Panc1 (cell line): ENCODE data around the gene PRLH.

Source experiments
- CTCF ChIP-seq: fragments of 450-650 bp; IDR thresholded peaks from 2 replicates; pipeline ENCODE4 v1.5.1; 2017; ENCODE audit warnings: mild to moderate bottlenecking
- POLR2AphosphoS5 ChIP-seq: IDR thresholded peaks from 2 replicates; pipeline ENCODE4 v1.6.1; 2012; ENCODE audit warnings: mild to moderate bottlenecking, low read depth, low read length, moderate library complexity
- REST ChIP-seq, 2 experiments: IDR thresholded peaks; 2 replicates each; pipeline ENCODE4 v1.6.1; 2011 to 2012; ENCODE audit warnings: low read depth in 2 of 2, control low read depth in 1 of 2, low read length in 1 of 2, mild to moderate bottlenecking in 1 of 2, moderate library complexity in 1 of 2; ENCODE audit not compliant: insufficient read depth in 1 of 2
- TCF7L2 ChIP-seq: IDR thresholded peaks from 2 replicates; pipeline ENCODE4 v1.6.1; 2011; ENCODE audit warnings: mild to moderate bottlenecking, low read depth, low read length, inconsistent platforms

- TF ChIP-seq POLR2AphosphoS5: no peak
- no peak for TF ChIP-seq CTCF
- TF ChIP-seq REST (IDR thresholded peaks at IDR 0.05; ENCODE audit: insufficient read depth in 1 of 2, low read depth in 2 of 2, low read length in 1 of 2): no peak
- no peak for TF ChIP-seq TCF7L2
Measured at GRCh38 chr2:237549643-237550415, 16.5 kb upstream of the PRLH start.
